SU-DHL-6 (cell line): Measurements from ENCODE around the gene MRC1.

Source experiments
- H2AFZ ChIP-seq: fragments of 200-600 bp; sonication (generic); 2 replicates; pipeline ENCODE4 v1.6.1; 2014; ENCODE audit warnings: low read depth, mild to moderate bottlenecking, moderate library complexity, mixed read lengths, antibody characterized with exemption, low read length; ENCODE audit not compliant: severe bottlenecking
- H3F3A ChIP-seq: fragments of 200-600 bp; shearing (Covaris generic); 2 replicates; pipeline ENCODE4 v1.6.0; 2016; ENCODE audit warnings: antibody characterized with exemption, mild to moderate bottlenecking; ENCODE audit not compliant: insufficient read depth
- H3K27ac ChIP-seq: fragments of 200-600 bp; sonication (generic); 2 replicates; pipeline ENCODE4 v1.5.1; 2016; ENCODE audit warnings: low read depth, mild to moderate bottlenecking, low read length, moderate library complexity, mixed read lengths
- H3K27me3 ChIP-seq: fragments of 200-600 bp; sonication (generic), shearing (Covaris generic); 2 replicates; pipeline ENCODE4 v1.6.0; 2014; ENCODE audit warnings: mild to moderate bottlenecking, low read length
- H3K36me3 ChIP-seq: fragments of 200-600 bp; sonication (generic); 2 replicates; pipeline ENCODE4 v1.6.1; 2014; ENCODE audit warnings: mild to moderate bottlenecking, low read length, mixed read lengths
- H3K4me2 ChIP-seq: fragments of 300-600, 200-600 bp; shearing (Covaris generic), sonication (generic); 2 replicates; pipeline ENCODE4 v1.6.0; 2014; ENCODE audit warnings: low read length, low read depth, mild to moderate bottlenecking; ENCODE audit not compliant: poor library complexity, severe bottlenecking
- H3K4me3 ChIP-seq: fragments of 200-600 bp; sonication (generic); 2 replicates; pipeline ENCODE4 v1.5.1; 2014; ENCODE audit warnings: antibody characterized with exemption, low read length, mild to moderate bottlenecking, mixed read lengths; ENCODE audit not compliant: insufficient read depth, poor library complexity, severe bottlenecking
- H3K79me2 ChIP-seq: fragments of 200-600 bp; sonication (generic); 2 replicates; pipeline ENCODE4 v1.6.1; 2014; ENCODE audit warnings: mild to moderate bottlenecking, low read length, moderate library complexity; ENCODE audit not compliant: insufficient read depth
- H3K9ac ChIP-seq: fragments of 200-600 bp; sonication (generic); 2 replicates; pipeline ENCODE4 v1.7.0; 2014; ENCODE audit warnings: mild to moderate bottlenecking, low read length
- H3K9me2 ChIP-seq: fragments of 200-600 bp; sonication (generic); replicated peaks from 2 replicates; pipeline ENCODE4 v1.6.1; 2014; ENCODE audit warnings: low read length; ENCODE audit not compliant: insufficient read depth
- H3K9me3 ChIP-seq: fragments of 200-600 bp; sonication (generic); 2 replicates; pipeline ENCODE4 v1.6.1; 2014; ENCODE audit warnings: low read length, mixed read lengths; ENCODE audit not compliant: insufficient read depth
- H4K20me1 ChIP-seq: fragments of 200-600 bp; sonication (generic); 2 replicates; pipeline ENCODE4 v1.6.1; 2014; ENCODE audit warnings: low read depth, mild to moderate bottlenecking, antibody characterized with exemption, low read length, moderate library complexity, mixed read lengths
- CTCF ChIP-seq: fragments of 200-600 bp; sonication (generic); IDR thresholded peaks from one replicate; pipeline ENCODE4 v1.5.1; 2017; ENCODE audit warnings: antibody characterized with exemption, mild to moderate bottlenecking, low read length, moderate library complexity; ENCODE audit not compliant: insufficient read depth, poor library complexity, severe bottlenecking
- EZH2phosphoT487 ChIP-seq: fragments of 200-600 bp; sonication (generic), shearing (Covaris generic); conservative IDR thresholded peaks from 2 replicates; pipeline ENCODE4 v1.6.1; 2018; ENCODE audit warnings: mild to moderate bottlenecking, antibody characterized with exemption, low read length, moderate library complexity, mixed read lengths

The MRC1 gene

GRCh38 chr10:17784688-17785087 is 24.5 kb upstream of the MRC1 start:
- H2AFZ ChIP-seq: no peak overlapping the region
- H3K4me2 ChIP-seq: no peak overlapping the region
- no peaks in the 10 kb centered on the region for H3K36me3 ChIP-seq
- no peaks in the 10 kb centered on the region for H3K79me2 ChIP-seq
- TF ChIP-seq EZH2phosphoT487 (no peak), CTCF (no peak)
- H3K27me3 ChIP-seq: no peaks in the 10 kb centered on the region
- H4K20me1 ChIP-seq: no peaks in the 10 kb centered on the region
- no peaks in the 10 kb centered on the region for H3K9me2 ChIP-seq
- no peak overlapping the region for H3K9ac ChIP-seq
- no peak overlapping the region for H3K4me3 ChIP-seq
- H3K27ac ChIP-seq: no peak overlapping the region
- no peaks in the 10 kb centered on the region for H3F3A ChIP-seq
- H3K9me3 ChIP-seq: no peaks in the 10 kb centered on the region

- no peak overlapping the region for H2AFZ ChIP-seq
Measured at GRCh38 chr10:17785276-17785930, 23.7 kb upstream of the MRC1 start.

GRCh38 chr10:17787087-17787961 is 21.8 kb upstream of the MRC1 start:
- Histone ChIP-seq H3K9me3 (no peaks in the 10 kb centered on the region), H3K79me2 (no peaks in the 10 kb centered on the region), H3K9ac (no peak overlapping the region), H3K36me3 (no peaks in the 10 kb centered on the region), H3K9me2 (no peaks in the 10 kb centered on the region), H2AFZ (no peak overlapping the region), H3F3A (no peaks in the 10 kb centered on the region), H3K27me3 (no peaks in the 10 kb centered on the region), H3K4me2 (no peak overlapping the region), H4K20me1 (no peaks in the 10 kb centered on the region), H3K27ac (no peak overlapping the region), H3K4me3 (no peak overlapping the region)
- no peak for TF ChIP-seq EZH2phosphoT487
- no peak for TF ChIP-seq CTCF

More at GRCh38 chr10:17785276-17785930, 23.7 kb upstream of the MRC1 start:
- no peaks in the 10 kb centered on the region for H3F3A ChIP-seq
- H4K20me1 ChIP-seq: no peaks in the 10 kb centered on the region
- H3K36me3 ChIP-seq: no peaks in the 10 kb centered on the region
- no peak overlapping the region for H3K4me3 ChIP-seq
- H3K4me2 ChIP-seq: no peak overlapping the region
- H3K9me2 ChIP-seq: no peaks in the 10 kb centered on the region
- no peak overlapping the region for H3K27ac ChIP-seq
- H3K27me3 ChIP-seq: no peaks in the 10 kb centered on the region
- no peaks in the 10 kb centered on the region for H3K9me3 ChIP-seq
- H3K79me2 ChIP-seq: no peaks in the 10 kb centered on the region
- TF ChIP-seq CTCF (no peak), EZH2phosphoT487 (no peak)
- no peak overlapping the region for H3K9ac ChIP-seq
